Astrocyte (in vitro differentiated cells and primary cell): ENCODE results near the gene PGA4.

ENCODE experiments used
- EZH2 ChIP-seq: IDR thresholded peaks from 2 replicates; pipeline ENCODE4 v1.6.1; 2012; ENCODE audit warnings: mild to moderate bottlenecking, low read length, inconsistent platforms; ENCODE audit not compliant: insufficient read depth
- TF ChIP-seq, protein P1 (sequence below): IDR thresholded peaks from 2 replicates; pipeline ENCODE4 v1.5.1; 2011; ENCODE audit warnings: low read depth, mild to moderate bottlenecking, inconsistent platforms, low read length, moderate library complexity; ENCODE audit not compliant: insufficient read depth

DNA sequence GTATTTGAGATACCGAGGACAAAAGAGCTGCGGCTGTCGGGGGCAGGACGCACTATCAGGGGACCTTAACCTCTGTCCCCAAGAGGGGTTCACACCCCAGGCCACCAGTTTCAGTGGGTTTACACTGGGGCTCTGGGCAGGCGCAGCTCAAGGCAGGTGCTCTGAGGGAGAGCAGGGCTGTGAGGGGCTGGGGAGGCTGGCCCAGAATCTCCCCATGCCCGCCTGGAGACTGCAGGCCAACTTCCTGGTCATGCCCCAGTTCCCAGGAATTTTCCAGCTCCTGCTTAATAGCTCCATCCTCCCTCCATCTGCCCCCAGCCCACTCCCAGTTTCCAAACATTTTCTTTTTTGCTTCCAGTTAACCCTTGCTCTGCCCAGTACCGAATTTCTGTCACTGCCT, 26.4 kb upstream of the PGA4 start:
- TF ChIP-seq, protein P1, sequence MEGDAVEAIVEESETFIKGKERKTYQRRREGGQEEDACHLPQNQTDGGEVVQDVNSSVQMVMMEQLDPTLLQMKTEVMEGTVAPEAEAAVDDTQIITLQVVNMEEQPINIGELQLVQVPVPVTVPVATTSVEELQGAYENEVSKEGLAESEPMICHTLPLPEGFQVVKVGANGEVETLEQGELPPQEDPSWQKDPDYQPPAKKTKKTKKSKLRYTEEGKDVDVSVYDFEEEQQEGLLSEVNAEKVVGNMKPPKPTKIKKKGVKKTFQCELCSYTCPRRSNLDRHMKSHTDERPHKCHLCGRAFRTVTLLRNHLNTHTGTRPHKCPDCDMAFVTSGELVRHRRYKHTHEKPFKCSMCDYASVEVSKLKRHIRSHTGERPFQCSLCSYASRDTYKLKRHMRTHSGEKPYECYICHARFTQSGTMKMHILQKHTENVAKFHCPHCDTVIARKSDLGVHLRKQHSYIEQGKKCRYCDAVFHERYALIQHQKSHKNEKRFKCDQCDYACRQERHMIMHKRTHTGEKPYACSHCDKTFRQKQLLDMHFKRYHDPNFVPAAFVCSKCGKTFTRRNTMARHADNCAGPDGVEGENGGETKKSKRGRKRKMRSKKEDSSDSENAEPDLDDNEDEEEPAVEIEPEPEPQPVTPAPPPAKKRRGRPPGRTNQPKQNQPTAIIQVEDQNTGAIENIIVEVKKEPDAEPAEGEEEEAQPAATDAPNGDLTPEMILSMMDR, result no peak
- no peak for TF ChIP-seq EZH2
